Pons (tissue), 1 donor: Measurements from ENCODE around the gene TTC31.
A peak's percentile ranks its signal among the peaks of the same experiment; 100 is the strongest.

Experiments used
- DNase-seq: peaks from one replicate; pipeline ENCODE4 v3.0.0-alpha.2; 2016; ENCODE audit warnings: low spot score

Gene TTC31

GRCh38 chr2:74526649-74527230 lies 43.9 kb downstream of the TTC31 start:
- no peak for DNase-seq

- DNase-seq: no peak
Measured at GRCh38 chr2:74527741-74528140, 44.9 kb downstream of the TTC31 start.

GRCh38 chr2:74528600-74529356 lies 45.9 kb downstream of the TTC31 start:
- DNase-seq: no peak

GRCh38 chr2:74529357-74530238 lies 46.7 kb downstream of the TTC31 start, which contains the start of the genes AUP1 and HTRA2:
Gene AUP1, minus strand, starts transcription at chr2:74529706. Its CDS starts 77 bp downstream, at chr2:74529629.
Gene HTRA2, plus strand, starts transcription at chr2:74529933. Its CDS starts 74 bp downstream, at chr2:74530007.
- DNase-seq: peak; percentile 98

GRCh38 chr2:74530239-74531187 lies 47.6 kb downstream of the TTC31 start:
- DNase-seq: peak; percentile 30

GRCh38 chr2:74531666-74532065 lies 48.8 kb downstream of the TTC31 start:
- no peak for DNase-seq

- peak; percentile 51 for DNase-seq
Measured at GRCh38 chr2:74532222-74532621, 49.3 kb downstream of the TTC31 start.

- no peak for DNase-seq
Measured at GRCh38 chr2:74533464-74533863, 50.6 kb downstream of the TTC31 start.

- DNase-seq: no peak
Measured at GRCh38 chr2:74534411-74534810, 51.5 kb downstream of the TTC31 start.

- no peak for DNase-seq
Measured at GRCh38 chr2:74535440-74535965, 52.6 kb downstream of the TTC31 start.

GRCh38 chr2:74536166-74536950 lies 53.5 kb downstream of the TTC31 start:
- DNase-seq: no peak

- DNase-seq: no peak
Measured at GRCh38 chr2:74537140-74537539, 54.3 kb downstream of the TTC31 start.

GRCh38 chr2:74538881-74539339 lies 56.0 kb downstream of the TTC31 start:
- DNase-seq: no peak

GRCh38 chr2:74540291-74540690 lies 57.4 kb downstream of the TTC31 start:
- no peak for DNase-seq

GRCh38 chr2:74542978-74543377 lies 60.1 kb downstream of the TTC31 start:
- no peak for DNase-seq
